GM23338 (cell line): ENCODE measurements around the gene UBE2E2. TPM values are rescaled to one million over a fixed set of nuclear protein-coding genes. Genes with fewer than 3 reads are reported as not detected.
A peak's percentile ranks its signal among the peaks of the same experiment; 100 is the strongest.

ENCODE experiments used
- ATAC-seq: fragments of 200-7000 bp; cut with Tn5 transposase; 3 replicates; pipeline ENCODE4 v1.9.1; 2020
- DNase-seq: peaks from one replicate; pipeline ENCODE4 v3.0.0-alpha.2; 2015; ENCODE audit warnings: low spot score
- H2AFZ ChIP-seq: fragments of 200-600 bp; sonication (generic); 2 replicates; pipeline ENCODE4 v1.8.0; 2016; ENCODE audit warnings: antibody characterized with exemption, mild to moderate bottlenecking, moderate library complexity
- H3F3A ChIP-seq: fragments of 200-600 bp; sonication (generic); replicated peaks from 2 replicates; pipeline ENCODE4 v1.8.0; 2017; ENCODE audit warnings: antibody characterized with exemption, mixed run types, low read depth
- H3K27ac ChIP-seq: fragments of 200-600 bp; sonication (generic); 2 replicates; pipeline ENCODE4 v1.6.1; 2016; ENCODE audit warnings: low read depth
- H3K27me3 ChIP-seq: fragments of 200-600 bp; sonication (generic); 2 replicates; pipeline ENCODE4 v1.8.0; 2016; ENCODE audit warnings: mild to moderate bottlenecking, mixed run types, moderate library complexity; ENCODE audit not compliant: insufficient read depth
- H3K36me3 ChIP-seq: fragments of 200-600 bp; sonication (generic); 2 replicates; pipeline ENCODE4 v1.8.0; 2016; ENCODE audit warnings: mild to moderate bottlenecking; ENCODE audit not compliant: insufficient read depth
- H3K4me1 ChIP-seq: fragments of 200-600 bp; sonication (generic); 2 replicates; pipeline ENCODE4 v1.8.0; 2016; ENCODE audit warnings: mild to moderate bottlenecking, moderate library complexity; ENCODE audit not compliant: insufficient read depth
- H3K4me2 ChIP-seq: fragments of 200-600 bp; sonication (generic); 2 replicates; pipeline ENCODE4 v1.7.1; 2017; ENCODE audit warnings: mixed run types
- H3K4me3 ChIP-seq: fragments of 200-600 bp; sonication (generic); 2 replicates; pipeline ENCODE4 v1.6.1; 2016; ENCODE audit warnings: mixed run types
- H3K79me2 ChIP-seq: fragments of 200-600 bp; sonication (generic); replicated peaks from 2 replicates; pipeline ENCODE4 v1.8.0; 2017; ENCODE audit warnings: mild to moderate bottlenecking; ENCODE audit not compliant: insufficient read depth
- H3K9me2 ChIP-seq: fragments of 200-600 bp; sonication (generic); 2 replicates; pipeline ENCODE4 v1.8.0; 2017; ENCODE audit not compliant: insufficient read depth
- H4K20me1 ChIP-seq: fragments of 200-600 bp; sonication (generic); replicated peaks from 2 replicates; pipeline ENCODE4 v1.8.0; 2017; ENCODE audit warnings: mild to moderate bottlenecking; ENCODE audit not compliant: insufficient read depth
- H3K27ac Mint-ChIP-seq: 2 replicates; pipeline ENCODE4 v1.8.0; 2020; ENCODE audit warnings: inconsistent platforms, mild to moderate bottlenecking, moderate library complexity, mixed read lengths
- H3K27me3 Mint-ChIP-seq: 3 replicates; pipeline ENCODE4 v1.8.0; 2022; ENCODE audit warnings: low read depth, mild to moderate bottlenecking, moderate library complexity, mixed read lengths, inconsistent platforms; ENCODE audit not compliant: insufficient read depth, poor library complexity
- H3K36me3 Mint-ChIP-seq: 3 replicates; pipeline ENCODE4 v1.8.0; 2021; ENCODE audit warnings: low read depth, mild to moderate bottlenecking, inconsistent platforms, moderate library complexity, mixed read lengths
- H3K4me1 Mint-ChIP-seq: 3 replicates; pipeline ENCODE4 v1.8.0; 2020; ENCODE audit warnings: mild to moderate bottlenecking, inconsistent platforms, mixed read lengths
- H3K4me3 Mint-ChIP-seq: 3 replicates; pipeline ENCODE4 v1.8.0; 2021; ENCODE audit warnings: moderate library complexity, mild to moderate bottlenecking, inconsistent platforms, mixed read lengths
- H3K9me3 Mint-ChIP-seq: 3 replicates; pipeline ENCODE4 v1.8.0; 2020; ENCODE audit warnings: moderate library complexity, mild to moderate bottlenecking, inconsistent platforms, mixed read lengths
- CREB1 ChIP-seq: fragments of 250-450 bp; sonication (Bioruptor Pico); IDR thresholded peaks from 2 replicates; pipeline ENCODE4 v1.5.0; 2020; ENCODE audit warnings: low read depth, mild to moderate bottlenecking, moderate library complexity
- CTCF ChIP-seq, 2 experiments: fragments of 200-600 bp in 1 of 2; sonication (generic) in 1 of 2; conservative IDR thresholded peaks; 2 replicates each; pipeline versions ENCODE4 v1.5.1 to v1.6.1; 2016 to 2017; ENCODE audit warnings: antibody characterized with exemption in 2 of 2, low read depth in 2 of 2, mild to moderate bottlenecking in 2 of 2, moderate library complexity in 1 of 2
- ETS1 ChIP-seq: IDR thresholded peaks from 2 replicates; pipeline ENCODE4 v1.6.1; 2016; ENCODE audit warnings: antibody characterized with exemption
- EZH2 ChIP-seq: fragments of 200-600 bp; sonication (generic); IDR thresholded peaks from one replicate; pipeline ENCODE4 v1.8.0; 2017; ENCODE audit warnings: antibody characterized with exemption, mild to moderate bottlenecking, low read depth; ENCODE audit not compliant: unreplicated experiment
- EZH2phosphoT487 ChIP-seq: fragments of 200-600 bp; sonication (generic); IDR thresholded peaks from one replicate; pipeline ENCODE4 v1.8.1; 2018; ENCODE audit warnings: antibody characterized with exemption; ENCODE audit not compliant: unreplicated experiment
- JUNB ChIP-seq: IDR thresholded peaks from one replicate; pipeline ENCODE4 v1.6.1; 2016; ENCODE audit warnings: antibody characterized with exemption; ENCODE audit not compliant: unreplicated experiment
- NANOG ChIP-seq: IDR thresholded peaks from 2 replicates; pipeline ENCODE4 v1.6.1; 2016; ENCODE audit warnings: antibody characterized with exemption, borderline replicate concordance
- POLR2AphosphoS5 ChIP-seq: IDR thresholded peaks from 2 replicates; pipeline ENCODE4 v1.6.1; 2016; ENCODE audit warnings: antibody characterized with exemption, low read depth
- REST ChIP-seq: IDR thresholded peaks from one replicate; pipeline ENCODE4 v1.6.1; 2018; ENCODE audit warnings: antibody characterized with exemption; ENCODE audit not compliant: unreplicated experiment
- STAT1 ChIP-seq: IDR thresholded peaks from one replicate; pipeline ENCODE4 v1.6.1; 2016; ENCODE audit warnings: antibody characterized with exemption; ENCODE audit not compliant: unreplicated experiment
- ZNF114 ChIP-seq: fragments of 250-450 bp; sonication (Bioruptor Pico); IDR thresholded peaks from 2 replicates; pipeline ENCODE4 v1.5.0; 2020; ENCODE audit warnings: mild to moderate bottlenecking, moderate library complexity
- ZNF331 ChIP-seq: fragments of 250-450 bp; sonication (Bioruptor Pico); IDR thresholded peaks from 2 replicates; pipeline ENCODE4 v1.5.0; 2020; ENCODE audit warnings: low read depth, mild to moderate bottlenecking, moderate library complexity
- long read RNA-seq: library from polyadenylated mRNA; unstranded; transcript quantifications from one replicate; pipeline ENCODE4 v2.0.0, GENCODE V29; 2020; ENCODE audit not compliant: unreplicated experiment
- polyA plus RNA-seq: library from polyadenylated mRNA; unstranded; fragments of >200 nt; fragmentation: Nextera tagmentation; extraction: Ambion mirVana; gene quantifications from 2 replicates; pipeline ENCODE4 v1.2.1, GENCODE V29; 2016
- total RNA-seq: library from RNA; depleted of rRNA; stranded (reverse); fragments of >200 nt; shearing (Covaris generic); gene quantifications from 2 replicates; pipeline ENCODE4 v1.2.3, GENCODE V29; 2014; rRNA removed
- TF ChIP-seq, protein P1 (sequence below): fragments of 250-450 bp; sonication (Bioruptor Pico); IDR thresholded peaks from 2 replicates; pipeline ENCODE4 v1.5.0; 2020; ENCODE audit warnings: mild to moderate bottlenecking, moderate library complexity

UBE2E2 gene
- 45.8 and 169 TPM in 2 replicates for total RNA-seq
- 86.9 and 94.2 TPM in 2 replicates for polyA plus RNA-seq
- long read RNA-seq, partial matches to known transcripts = 3 of 4 reads
- long read RNA-seq, other reads (novel, unspliced or antisense) = 0 of 4 reads

- Histone ChIP-seq H3K9me2 (no peaks in the 10 kb centered on the region), H3K4me2 (peak within 1 kb of the TSS; percentile 93), H3K27me3 (peaks cover 22% of the 10 kb centered on the region), H3K4me1 (peaks cover 35% of the 10 kb centered on the region), H3K27ac (peak within 1 kb of the TSS; percentile 89), H3K79me2 (peaks cover 41% of the 10 kb centered on the region), H2AFZ (peak within 1 kb of the TSS; percentile 99), H3K4me3 (peak within 1 kb of the TSS; percentile 93), H3K36me3 (no peaks in the 10 kb centered on the region), H4K20me1 (no peaks in the 10 kb centered on the region; the same call in 1 of the 2 replicates), H3F3A (0 out of 2 replicates have a peak, but pooled peaks cover 3% of the 10 kb centered on the region)
- ATAC-seq (peak; percentile 77), DNase-seq (peak; percentile 82)
- TF ChIP-seq CTCF (conservative IDR thresholded peaks at IDR 0.05; ENCODE audit: low read depth in 2 of 2) = no peak
- TF ChIP-seq STAT1 = no peak
- no peak for TF ChIP-seq JUNB
- no peak for TF ChIP-seq NANOG
- TF ChIP-seq REST = no peak
- TF ChIP-seq ZNF114 (CRISPR knock-in tag) = no peak
- 0 out of 2 replicates have a peak, but pooled peaks have one; percentile 3 for TF ChIP-seq POLR2AphosphoS5
- no peak for TF ChIP-seq ZNF331 (CRISPR knock-in tag)
- peak; percentile 67 for TF ChIP-seq CREB1 (CRISPR knock-in tag)
- TF ChIP-seq, protein P1, sequence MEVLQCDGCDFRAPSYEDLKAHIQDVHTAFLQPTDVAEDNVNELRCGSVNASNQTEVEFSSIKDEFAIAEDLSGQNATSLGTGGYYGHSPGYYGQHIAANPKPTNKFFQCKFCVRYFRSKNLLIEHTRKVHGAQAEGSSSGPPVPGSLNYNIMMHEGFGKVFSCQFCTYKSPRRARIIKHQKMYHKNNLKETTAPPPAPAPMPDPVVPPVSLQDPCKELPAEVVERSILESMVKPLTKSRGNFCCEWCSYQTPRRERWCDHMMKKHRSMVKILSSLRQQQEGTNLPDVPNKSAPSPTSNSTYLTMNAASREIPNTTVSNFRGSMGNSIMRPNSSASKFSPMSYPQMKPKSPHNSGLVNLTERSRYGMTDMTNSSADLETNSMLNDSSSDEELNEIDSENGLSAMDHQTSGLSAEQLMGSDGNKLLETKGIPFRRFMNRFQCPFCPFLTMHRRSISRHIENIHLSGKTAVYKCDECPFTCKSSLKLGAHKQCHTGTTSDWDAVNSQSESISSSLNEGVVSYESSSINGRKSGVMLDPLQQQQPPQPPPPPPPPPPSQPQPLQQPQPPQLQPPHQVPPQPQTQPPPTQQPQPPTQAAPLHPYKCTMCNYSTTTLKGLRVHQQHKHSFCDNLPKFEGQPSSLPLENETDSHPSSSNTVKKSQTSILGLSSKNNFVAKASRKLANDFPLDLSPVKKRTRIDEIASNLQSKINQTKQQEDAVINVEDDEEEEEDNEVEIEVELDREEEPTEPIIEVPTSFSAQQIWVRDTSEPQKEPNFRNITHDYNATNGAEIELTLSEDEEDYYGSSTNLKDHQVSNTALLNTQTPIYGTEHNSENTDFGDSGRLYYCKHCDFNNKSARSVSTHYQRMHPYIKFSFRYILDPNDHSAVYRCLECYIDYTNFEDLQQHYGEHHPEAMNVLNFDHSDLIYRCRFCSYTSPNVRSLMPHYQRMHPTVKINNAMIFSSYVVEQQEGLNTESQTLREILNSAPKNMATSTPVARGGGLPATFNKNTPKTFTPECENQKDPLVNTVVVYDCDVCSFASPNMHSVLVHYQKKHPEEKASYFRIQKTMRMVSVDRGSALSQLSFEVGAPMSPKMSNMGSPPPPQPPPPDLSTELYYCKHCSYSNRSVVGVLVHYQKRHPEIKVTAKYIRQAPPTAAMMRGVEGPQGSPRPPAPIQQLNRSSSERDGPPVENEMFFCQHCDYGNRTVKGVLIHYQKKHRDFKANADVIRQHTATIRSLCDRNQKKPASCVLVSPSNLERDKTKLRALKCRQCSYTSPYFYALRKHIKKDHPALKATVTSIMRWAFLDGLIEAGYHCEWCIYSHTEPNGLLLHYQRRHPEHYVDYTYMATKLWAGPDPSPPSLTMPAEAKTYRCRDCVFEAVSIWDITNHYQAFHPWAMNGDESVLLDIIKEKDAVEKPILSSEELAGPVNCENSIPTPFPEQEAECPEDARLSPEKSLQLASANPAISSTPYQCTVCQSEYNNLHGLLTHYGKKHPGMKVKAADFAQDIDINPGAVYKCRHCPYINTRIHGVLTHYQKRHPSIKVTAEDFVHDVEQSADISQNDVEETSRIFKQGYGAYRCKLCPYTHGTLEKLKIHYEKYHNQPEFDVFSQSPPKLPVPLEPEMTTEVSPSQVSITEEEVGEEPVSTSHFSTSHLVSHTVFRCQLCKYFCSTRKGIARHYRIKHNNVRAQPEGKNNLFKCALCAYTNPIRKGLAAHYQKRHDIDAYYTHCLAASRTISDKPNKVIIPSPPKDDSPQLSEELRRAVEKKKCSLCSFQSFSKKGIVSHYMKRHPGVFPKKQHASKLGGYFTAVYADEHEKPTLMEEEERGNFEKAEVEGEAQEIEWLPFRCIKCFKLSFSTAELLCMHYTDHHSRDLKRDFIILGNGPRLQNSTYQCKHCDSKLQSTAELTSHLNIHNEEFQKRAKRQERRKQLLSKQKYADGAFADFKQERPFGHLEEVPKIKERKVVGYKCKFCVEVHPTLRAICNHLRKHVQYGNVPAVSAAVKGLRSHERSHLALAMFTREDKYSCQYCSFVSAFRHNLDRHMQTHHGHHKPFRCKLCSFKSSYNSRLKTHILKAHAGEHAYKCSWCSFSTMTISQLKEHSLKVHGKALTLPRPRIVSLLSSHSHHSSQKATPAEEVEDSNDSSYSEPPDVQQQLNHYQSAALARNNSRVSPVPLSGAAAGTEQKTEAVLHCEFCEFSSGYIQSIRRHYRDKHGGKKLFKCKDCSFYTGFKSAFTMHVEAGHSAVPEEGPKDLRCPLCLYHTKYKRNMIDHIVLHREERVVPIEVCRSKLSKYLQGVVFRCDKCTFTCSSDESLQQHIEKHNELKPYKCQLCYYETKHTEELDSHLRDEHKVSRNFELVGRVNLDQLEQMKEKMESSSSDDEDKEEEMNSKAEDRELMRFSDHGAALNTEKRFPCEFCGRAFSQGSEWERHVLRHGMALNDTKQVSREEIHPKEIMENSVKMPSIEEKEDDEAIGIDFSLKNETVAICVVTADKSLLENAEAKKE = no peak
- TF ChIP-seq EZH2 = no peak
- TF ChIP-seq ETS1 = no peak
- no peak for TF ChIP-seq EZH2phosphoT487
- H3K9me3 Mint-ChIP-seq = no peaks in the 10 kb centered on the region
- peaks cover 26% of the 10 kb centered on the region for H3K4me1 Mint-ChIP-seq
- peak within 1 kb of the TSS; percentile 93 for H3K27ac Mint-ChIP-seq
- no peaks in the 10 kb centered on the region; the same call in 2 of the 3 replicates for H3K36me3 Mint-ChIP-seq
- peaks cover 12% of the 10 kb centered on the region for H3K27me3 Mint-ChIP-seq
- peak within 1 kb of the TSS; percentile 97 for H3K4me3 Mint-ChIP-seq
Measured at GRCh38 chr3:23202921-23203707, at the start of gene UBE2E2. Gene UBE2E2 (plus strand): TSS chr3:23203327.
